Esophagus muscularis mucosa (tissue), 4 donors: ENCODE data around the gene TACC2.

Experiments used
- EP300 ChIP-seq: sonication (generic); formaldehyde crosslinking; IDR thresholded peaks from one replicate; pipeline ENCODE4 v1.6.1; 2017; ENCODE audit warnings: antibody characterized with exemption
- POLR2A ChIP-seq: fragments of 450-650 bp; IDR thresholded peaks from one replicate; pipeline ENCODE4 v1.6.1; 2017; ENCODE audit warnings: antibody characterized with exemption, moderate library complexity, mild to moderate bottlenecking, low read depth
- POLR2AphosphoS5 ChIP-seq, 2 donors: sonication (generic); formaldehyde crosslinking; IDR thresholded peaks; one replicate each; pipeline ENCODE4 v1.6.1; 2017; ENCODE audit warnings: antibody characterized with exemption in 2 of 2
- TF ChIP-seq, protein P1 (sequence below), 3 experiments: fragments of 200-600 bp in 2 of 3; fragments of 450-650 bp in 1 of 3; sonication (generic) in 2 of 3; IDR thresholded peaks; one replicate each; pipeline ENCODE4 v1.5.1; 2017 to 2019; ENCODE audit warnings: antibody characterized with exemption in 3 of 3, mild to moderate bottlenecking in 2 of 3, moderate library complexity in 1 of 3

DNA sequence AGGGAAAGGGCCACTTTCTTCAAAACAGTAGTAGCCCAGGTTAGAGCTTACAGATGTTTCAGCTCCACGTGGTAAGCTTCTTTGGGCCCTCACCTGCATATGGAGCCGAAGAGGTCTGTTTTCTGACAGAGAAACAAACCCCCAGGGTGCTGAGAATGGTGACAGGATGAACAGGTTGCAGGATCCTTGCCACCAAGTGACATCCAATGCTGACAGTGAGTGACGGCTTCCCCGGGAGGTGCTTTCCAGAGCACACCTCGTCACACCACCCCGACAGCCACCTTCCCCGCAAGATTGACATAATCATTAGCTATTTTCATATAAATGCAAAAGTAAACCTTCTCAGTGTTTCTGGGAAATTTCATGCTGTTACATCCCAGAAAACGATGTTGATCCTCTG, 172.8 kb downstream of the TACC2 start:
- TF ChIP-seq, protein P1, sequence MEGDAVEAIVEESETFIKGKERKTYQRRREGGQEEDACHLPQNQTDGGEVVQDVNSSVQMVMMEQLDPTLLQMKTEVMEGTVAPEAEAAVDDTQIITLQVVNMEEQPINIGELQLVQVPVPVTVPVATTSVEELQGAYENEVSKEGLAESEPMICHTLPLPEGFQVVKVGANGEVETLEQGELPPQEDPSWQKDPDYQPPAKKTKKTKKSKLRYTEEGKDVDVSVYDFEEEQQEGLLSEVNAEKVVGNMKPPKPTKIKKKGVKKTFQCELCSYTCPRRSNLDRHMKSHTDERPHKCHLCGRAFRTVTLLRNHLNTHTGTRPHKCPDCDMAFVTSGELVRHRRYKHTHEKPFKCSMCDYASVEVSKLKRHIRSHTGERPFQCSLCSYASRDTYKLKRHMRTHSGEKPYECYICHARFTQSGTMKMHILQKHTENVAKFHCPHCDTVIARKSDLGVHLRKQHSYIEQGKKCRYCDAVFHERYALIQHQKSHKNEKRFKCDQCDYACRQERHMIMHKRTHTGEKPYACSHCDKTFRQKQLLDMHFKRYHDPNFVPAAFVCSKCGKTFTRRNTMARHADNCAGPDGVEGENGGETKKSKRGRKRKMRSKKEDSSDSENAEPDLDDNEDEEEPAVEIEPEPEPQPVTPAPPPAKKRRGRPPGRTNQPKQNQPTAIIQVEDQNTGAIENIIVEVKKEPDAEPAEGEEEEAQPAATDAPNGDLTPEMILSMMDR (IDR thresholded peaks at IDR 0.05), result no peak
- TF ChIP-seq POLR2AphosphoS5 (IDR thresholded peaks at IDR 0.05) (no peak), POLR2A (no peak), EP300 (no peak)
